ENCODE measurements around the gene ZBED1.
"Not testable (repeated sequence)": the region's sequence is repeated elsewhere in the genome, so short reads cannot be mapped to it uniquely, and the experiment has no call there.

The ZBED1 gene

GRCh38 chrX:2495595-2495994, 5.2 kb downstream of the ZBED1 start:
- no peak for FAIRE-seq

DNA sequence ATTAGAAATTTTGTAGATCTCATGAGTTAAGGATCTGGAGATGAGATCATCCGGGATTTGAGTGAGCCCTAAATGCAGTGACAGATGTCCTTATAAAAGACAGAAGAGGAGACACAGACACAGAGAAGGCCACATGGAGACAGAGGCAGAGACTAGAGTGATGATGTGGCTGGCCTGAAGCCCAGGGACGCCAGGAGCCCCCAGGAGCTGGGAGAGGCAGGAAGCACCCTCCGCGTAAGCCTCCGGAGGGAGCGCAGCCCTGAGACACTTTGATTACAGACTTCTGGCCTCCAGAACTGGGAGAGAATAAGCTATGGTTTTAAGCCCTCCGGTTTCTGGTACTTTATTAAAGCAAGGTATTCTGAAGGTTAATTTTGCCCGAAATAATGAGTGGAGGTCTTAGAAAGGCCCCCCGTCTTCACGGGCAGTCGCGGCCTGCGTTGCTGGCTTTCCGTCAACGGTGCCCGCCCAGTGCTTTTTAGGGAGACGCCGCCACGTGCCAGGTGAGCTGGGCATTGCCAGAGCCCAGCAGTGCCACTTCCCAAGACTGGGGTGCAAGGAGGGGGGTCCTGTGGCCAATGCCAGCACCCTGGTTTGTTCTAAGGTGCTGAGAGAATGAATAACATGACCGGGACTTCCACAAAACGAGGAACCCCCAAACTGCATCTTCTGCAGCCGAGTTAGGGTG, 8.1 kb downstream of the ZBED1 start:
- FAIRE-seq: no peak

GRCh38 chrX:2490634-2491033, 10.1 kb downstream of the ZBED1 start:
- FAIRE-seq: no peak

DNA sequence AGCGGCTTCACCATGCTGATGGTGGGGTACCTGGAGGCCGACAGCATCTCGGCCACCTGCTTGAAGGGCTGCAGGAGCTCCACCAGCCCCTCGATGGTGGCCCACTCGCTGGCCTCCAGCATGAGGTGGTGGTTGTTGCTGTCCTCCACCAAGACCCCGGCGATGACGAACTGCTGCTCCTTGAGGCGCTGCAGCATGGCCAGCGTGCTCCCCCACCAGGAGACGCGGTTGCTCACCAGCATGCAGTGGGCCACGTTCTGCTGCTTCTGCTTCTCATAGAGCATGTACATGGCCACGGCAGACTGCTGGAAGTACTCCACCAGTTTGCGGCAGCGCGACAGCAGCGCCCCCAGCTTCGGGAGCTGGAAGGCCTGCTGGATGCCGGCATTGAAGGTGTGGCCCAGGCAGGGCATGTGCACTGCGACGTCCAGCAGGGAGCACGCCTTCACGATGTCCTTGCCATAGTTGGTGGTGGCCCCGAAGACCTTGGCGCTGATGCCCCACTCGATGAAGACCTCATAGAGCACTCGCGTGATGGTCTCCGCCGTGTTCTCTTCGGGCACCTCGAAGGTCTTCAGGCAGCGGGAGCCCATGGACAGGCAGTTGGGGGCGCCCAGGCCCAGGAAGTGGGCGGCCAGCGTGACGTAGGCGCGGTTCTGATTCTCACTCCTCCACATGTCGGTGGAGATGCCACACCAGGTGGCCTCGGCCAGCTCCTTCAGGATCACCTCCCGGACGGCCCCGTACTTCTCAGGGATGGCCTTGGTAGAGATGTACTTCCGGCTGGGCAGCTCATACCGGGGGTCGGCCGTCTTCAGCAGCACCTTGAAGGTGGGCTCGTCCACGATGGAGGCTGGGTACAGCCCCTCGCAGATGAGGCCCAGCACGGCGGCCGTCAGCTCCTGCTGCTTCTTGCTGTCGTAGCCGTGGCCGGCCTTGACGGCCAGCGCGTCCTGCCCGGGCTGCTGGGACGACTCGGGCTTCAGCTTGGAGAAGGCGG, 11.0 kb downstream of the ZBED1 start:
- no peak for FAIRE-seq

GRCh38 chrX:2488621-2489285, 12.0 kb downstream of the ZBED1 start:
- FAIRE-seq: no peak

DNA sequence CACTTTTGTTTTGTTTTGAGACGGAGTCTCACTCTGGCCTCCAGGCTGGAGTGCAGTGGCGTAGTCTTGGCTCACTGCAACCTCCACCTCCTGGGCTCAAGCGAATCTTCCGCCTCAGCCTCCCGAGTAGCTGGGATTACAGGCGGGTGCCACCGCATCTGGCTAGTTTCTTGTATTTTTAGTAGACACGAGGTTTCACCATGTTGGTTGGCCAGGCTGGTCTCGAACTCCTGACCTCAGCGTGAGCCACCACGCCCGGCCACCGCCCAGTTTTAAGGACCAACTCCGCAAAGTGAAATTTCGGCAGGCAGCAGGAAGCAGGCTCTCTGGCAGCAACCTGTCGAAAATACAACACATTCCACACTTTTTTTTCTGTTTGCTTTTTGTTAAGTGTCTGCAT, 13.4 kb downstream of the ZBED1 start:
- FAIRE-seq: no peak

GRCh38 chrX:2486476-2487133, 14.2 kb downstream of the ZBED1 start:
- FAIRE-seq: no peak

DNA sequence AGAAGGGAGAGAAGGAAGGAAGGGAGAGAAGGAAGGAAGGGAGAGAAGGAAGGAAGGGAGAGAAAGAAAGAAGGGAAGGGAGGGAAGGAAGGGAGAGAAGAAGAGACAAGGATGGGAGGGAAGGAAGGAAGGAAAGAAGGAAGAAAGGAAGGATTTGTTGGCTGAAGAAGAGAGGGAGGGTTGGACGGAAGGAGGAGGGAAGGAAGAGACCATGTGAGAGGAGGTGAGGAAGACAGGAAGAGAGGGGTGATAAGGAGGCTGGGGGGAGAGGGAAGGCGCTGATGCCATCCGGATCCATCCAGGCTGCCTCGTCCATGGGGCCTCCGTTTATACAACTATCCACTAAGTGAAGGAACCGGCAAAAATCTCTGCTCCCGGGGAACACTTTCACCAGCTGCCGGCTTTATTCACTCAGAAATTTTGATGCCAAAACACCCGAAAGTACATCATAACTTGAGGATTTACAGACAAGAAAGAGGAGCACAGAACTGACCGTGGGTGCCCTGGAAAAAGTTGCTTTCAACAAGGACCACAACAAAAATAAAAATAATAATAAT, 14.9 kb downstream of the ZBED1 start:
- no peak for FAIRE-seq

DNA sequence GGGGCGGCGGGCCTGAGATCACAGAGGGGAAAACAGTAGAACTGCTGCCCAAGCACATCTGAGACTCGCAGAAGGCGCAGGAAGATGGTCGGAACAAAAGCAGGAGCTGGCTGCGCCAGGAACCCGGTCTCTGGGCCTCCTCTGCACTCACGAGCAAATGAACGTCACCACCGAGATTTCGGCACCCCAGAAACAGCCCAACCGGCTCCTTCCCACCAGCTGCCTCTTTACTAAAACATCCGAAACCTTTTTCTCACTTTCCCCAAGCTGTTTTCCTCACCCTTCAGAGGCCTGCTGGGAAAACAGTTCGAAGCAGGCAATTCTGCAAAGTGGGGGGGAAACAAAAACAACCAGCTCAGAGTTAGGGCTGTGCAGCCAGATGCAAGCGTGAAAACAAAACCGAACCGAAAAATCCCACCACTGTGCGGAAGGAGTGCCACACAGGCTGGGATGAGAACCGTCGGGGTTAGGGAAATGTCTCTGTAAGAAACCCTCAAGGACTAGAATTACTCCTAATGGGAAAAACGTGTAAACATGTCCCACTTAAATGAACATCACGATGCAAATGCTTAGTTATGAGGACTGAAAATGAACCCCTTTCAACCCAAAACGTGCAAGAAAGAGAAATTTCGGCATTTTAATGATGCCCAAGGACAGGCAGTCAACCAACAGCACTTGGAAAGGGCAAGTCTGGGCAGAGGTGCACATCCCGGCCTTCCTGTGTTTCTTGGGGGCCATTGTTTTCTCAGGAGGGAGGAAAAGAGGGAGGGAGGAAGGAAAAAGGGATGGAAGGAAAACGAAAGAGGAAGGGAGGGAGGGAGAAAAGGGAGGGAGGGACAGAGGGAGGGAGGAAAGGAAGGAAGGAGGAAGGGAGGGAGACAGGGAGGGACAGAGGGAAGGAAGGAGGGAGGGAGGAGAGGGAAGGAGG, 15.8 kb downstream of the ZBED1 start:
- FAIRE-seq: no peak

DNA sequence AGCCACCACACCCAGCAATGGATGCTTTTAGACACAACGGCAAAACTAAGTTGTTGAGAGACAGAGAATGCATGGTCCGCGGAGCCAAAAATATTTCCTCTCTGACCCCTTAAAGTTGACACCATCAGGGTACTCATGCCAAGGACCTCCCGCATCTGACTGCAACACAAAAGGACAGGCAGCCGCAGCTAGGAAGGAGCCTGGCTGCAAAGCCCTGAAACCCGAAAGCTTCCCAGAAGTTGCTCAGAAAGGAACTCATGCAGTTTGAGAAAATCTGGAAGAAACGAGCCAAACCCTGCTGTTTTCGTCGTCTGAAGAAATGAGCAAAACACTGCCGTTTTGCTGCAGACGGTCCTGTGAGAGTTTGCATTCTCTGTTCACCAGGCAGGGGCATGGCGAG, 16.5 kb downstream of the ZBED1 start:
- FAIRE-seq: no peak

DNA sequence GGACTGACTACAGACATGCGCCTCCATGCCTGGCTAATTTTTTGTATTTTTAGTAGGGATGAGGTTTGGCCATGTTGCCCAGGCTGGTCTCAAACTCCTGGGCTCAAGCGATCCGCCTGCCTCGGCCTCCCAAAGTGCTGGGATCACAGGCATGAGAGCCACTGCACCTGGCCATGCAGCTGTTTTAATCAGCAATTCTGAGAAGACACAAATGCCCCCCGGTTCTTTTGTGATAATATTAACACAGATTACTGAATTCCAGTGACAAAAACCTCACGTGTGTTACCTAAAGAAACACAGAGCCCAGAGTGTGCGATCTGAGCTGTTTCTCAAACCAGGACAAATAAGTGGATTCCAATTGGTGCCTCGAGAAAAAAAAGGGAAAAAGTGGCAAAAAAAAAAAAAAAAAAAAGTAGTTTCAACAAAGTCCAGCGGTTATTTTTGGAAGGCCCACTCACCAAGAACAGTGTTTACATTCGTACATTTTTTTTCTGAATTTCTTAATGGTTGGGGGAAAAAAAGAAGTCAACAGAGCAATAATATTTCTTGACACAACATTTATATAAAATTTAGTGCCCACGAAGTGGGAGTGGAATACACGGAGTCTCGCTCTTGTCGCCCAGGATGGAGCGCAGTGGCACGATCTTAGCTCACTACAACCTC, 17.2 kb downstream of the ZBED1 start:
- FAIRE-seq: no peak

GRCh38 chrX:2481597-2481996, 19.2 kb downstream of the ZBED1 start:
- not testable (repeated sequence) for FAIRE-seq

- FAIRE-seq: not testable (repeated sequence)
Measured at GRCh38 chrX:2479982-2480381, 20.8 kb downstream of the ZBED1 start.

- no peak for FAIRE-seq
Measured at GRCh38 chrX:2479420-2479780, 21.4 kb downstream of the ZBED1 start.

DNA sequence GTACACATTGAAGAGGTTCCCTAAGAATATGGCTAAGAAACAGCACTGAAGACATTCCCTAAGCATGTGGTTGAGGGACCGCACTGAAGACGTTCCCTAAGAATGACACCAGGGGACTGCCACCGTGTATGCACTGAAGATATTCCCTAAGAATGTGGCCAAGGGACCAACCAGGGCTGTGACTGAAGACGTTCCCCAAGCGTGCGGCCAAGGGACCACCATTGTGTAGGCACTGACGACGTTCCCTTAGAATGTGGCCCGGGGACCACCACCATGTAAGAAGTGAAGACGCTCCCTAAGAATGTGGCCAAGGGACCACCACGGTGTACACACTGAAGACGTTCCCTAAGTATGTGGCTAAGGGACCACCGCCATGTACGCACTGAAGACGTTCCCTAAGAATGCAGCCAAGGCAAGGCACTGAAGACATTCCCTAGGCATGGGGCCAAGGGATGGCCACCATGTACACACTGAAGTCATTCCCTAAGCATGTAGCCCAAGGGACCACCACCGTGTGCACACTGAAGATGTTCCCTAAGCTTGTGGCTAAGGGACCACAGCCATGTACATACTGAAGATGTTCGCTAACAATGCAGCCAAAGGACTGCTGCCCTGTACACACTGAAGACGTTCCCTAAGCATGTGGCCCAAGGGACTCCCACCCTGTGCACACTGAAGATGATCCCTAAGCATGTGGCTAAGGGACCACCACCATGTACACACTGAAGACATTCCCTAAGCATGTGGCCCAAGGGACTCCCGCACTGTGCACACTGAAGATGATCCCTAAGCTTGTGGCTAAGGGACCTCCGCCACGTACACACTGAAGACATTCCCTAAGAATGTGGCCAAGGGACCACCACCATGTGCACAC, 22.0 kb downstream of the ZBED1 start:
- FAIRE-seq: no peak

DNA sequence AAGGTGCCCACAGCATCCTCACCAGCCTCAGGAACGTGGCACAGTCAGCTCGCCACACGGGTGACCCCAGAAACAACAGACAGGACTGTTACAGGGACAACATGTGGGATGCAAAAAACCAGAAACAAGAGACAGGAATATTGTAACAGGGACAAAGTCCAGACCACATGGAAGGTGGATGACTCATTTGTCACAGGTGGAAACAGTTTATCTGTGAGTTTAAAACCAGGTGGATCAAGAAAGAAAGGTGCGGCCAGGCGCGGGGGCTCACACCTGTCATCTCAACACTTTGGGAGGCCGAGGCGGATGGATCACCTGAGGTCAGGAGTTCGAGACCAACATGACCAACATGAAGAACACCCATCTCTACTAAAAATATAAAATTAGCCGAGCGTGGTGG, 23.5 kb downstream of the ZBED1 start:
- FAIRE-seq: not testable (repeated sequence)

GRCh38 chrX:2474963-2475726, 25.6 kb downstream of the ZBED1 start:
- FAIRE-seq: no peak

- no peak for FAIRE-seq
Measured at GRCh38 chrX:2474280-2474962, 26.4 kb downstream of the ZBED1 start.
